ENCODE results near the gene PRPF31.

The PRPF31 gene

DNA sequence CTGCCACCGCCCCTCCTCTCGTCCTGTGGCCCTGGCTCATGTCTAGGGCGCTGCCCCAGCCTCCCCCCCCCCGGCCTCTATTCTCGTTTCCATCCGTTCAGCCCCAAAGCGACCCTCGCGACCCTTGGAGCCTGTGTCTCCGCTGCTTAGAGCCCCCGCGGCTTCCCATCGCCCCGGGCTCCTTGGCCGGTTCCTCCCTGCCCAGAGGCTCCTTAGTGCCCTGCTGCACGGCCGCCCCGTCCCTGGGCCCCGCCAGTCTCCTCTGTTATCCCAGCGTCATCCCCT is 12.8 kb downstream of the PRPF31 start:
- no peaks in the 10 kb centered on the region for H3K79me2 ChIP-seq (ENCODE audit: insufficient read depth, low read length)
- H3F3A ChIP-seq (ENCODE audit: low read depth) = no peaks in the 10 kb centered on the region
- no peaks in the 10 kb centered on the region for H3K9me2 ChIP-seq (replicated peaks; ENCODE audit: low read depth, low read length)
- H2AFZ ChIP-seq (ENCODE audit: low read length) = no peak overlapping the region
- H3K27me3 ChIP-seq (ENCODE audit: insufficient read depth, low read length, poor library complexity, severe bottlenecking) = no peaks in the 10 kb centered on the region
- no peaks in the 10 kb centered on the region for H4K20me1 ChIP-seq (ENCODE audit: insufficient read depth, low read length, poor library complexity, severe bottlenecking)
- peaks cover 35% of the 10 kb centered on the region; the same call in 1 of the 2 replicates for H3K36me3 ChIP-seq (ENCODE audit: insufficient read depth, low read length)
- H3K4me3 ChIP-seq (ENCODE audit: low read length, poor library complexity, severe bottlenecking) = no peak overlapping the region
- H3K4me2 ChIP-seq (ENCODE audit: low read depth, low read length, poor library complexity, severe bottlenecking) = no peak overlapping the region
- H3K9ac ChIP-seq (ENCODE audit: low read depth, low read length, poor library complexity, severe bottlenecking) = no peak overlapping the region
- no peaks in the 10 kb centered on the region for H3K4me1 ChIP-seq (ENCODE audit: insufficient read depth, low read length, poor library complexity, severe bottlenecking)
- no peak for TF ChIP-seq EZH2phosphoT487 (IDR thresholded peaks at IDR 0.05; ENCODE audit: borderline replicate concordance)
- TF ChIP-seq, protein P1, sequence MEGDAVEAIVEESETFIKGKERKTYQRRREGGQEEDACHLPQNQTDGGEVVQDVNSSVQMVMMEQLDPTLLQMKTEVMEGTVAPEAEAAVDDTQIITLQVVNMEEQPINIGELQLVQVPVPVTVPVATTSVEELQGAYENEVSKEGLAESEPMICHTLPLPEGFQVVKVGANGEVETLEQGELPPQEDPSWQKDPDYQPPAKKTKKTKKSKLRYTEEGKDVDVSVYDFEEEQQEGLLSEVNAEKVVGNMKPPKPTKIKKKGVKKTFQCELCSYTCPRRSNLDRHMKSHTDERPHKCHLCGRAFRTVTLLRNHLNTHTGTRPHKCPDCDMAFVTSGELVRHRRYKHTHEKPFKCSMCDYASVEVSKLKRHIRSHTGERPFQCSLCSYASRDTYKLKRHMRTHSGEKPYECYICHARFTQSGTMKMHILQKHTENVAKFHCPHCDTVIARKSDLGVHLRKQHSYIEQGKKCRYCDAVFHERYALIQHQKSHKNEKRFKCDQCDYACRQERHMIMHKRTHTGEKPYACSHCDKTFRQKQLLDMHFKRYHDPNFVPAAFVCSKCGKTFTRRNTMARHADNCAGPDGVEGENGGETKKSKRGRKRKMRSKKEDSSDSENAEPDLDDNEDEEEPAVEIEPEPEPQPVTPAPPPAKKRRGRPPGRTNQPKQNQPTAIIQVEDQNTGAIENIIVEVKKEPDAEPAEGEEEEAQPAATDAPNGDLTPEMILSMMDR (conservative IDR thresholded peaks at IDR 0.05; ENCODE audit: low read length) = no peak
- no peaks in the 10 kb centered on the region for H3K9me3 ChIP-seq (ENCODE audit: insufficient read depth, low read depth, low read length)

DNA sequence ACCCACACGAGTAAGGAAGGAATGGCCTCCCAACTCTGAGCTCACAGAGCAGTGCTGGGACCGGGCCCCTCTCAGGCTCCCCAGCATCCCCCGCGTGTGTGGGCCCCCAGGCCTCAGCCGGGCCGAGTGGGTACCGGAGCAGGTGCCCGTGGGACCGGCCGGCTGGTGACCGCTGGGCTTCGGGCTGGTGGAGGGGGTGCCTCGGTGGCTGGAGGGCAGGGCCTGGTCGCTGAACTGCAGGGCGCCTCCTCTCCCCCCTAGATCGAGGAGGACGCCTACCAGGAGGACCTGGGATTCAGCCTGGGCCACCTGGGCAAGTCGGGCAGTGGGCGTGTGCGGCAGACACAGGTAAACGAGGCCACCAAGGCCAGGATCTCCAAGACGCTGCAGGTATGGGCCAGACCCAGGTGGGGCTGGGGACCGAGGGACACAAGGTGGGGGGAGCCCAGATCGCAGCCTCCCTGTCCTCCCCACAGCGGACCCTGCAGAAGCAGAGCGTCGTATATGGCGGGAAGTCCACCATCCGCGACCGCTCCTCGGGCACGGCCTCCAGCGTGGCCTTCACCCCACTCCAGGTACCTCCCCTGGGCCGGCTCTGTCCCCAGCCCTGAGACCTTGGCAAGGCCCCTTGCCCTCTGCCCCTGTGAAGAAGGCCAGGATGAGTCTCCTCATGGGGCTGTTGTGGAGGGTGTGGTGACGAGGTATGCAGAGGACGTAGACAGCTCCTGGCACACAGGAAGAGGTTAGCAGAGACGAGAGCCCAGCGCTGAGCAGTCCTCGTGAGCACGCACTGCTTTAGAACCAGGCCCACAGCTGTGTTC is 13.5 kb downstream of the PRPF31 start:
- H2AFZ ChIP-seq (ENCODE audit: low read length) = no peak overlapping the region
- TF ChIP-seq, protein P1 (conservative IDR thresholded peaks at IDR 0.05; ENCODE audit: low read length) = no peak
- no peak for TF ChIP-seq EZH2phosphoT487 (IDR thresholded peaks at IDR 0.05; ENCODE audit: borderline replicate concordance)
- peaks cover 29% of the 10 kb centered on the region; the same call in 1 of the 2 replicates for H3K36me3 ChIP-seq (ENCODE audit: insufficient read depth, low read length)
- H3K4me2 ChIP-seq (ENCODE audit: low read depth, low read length, poor library complexity, severe bottlenecking) = no peak overlapping the region
- no peaks in the 10 kb centered on the region for H3K9me2 ChIP-seq (replicated peaks; ENCODE audit: low read depth, low read length)
- H3F3A ChIP-seq (ENCODE audit: low read depth) = no peaks in the 10 kb centered on the region
- no peak overlapping the region for H3K9ac ChIP-seq (ENCODE audit: low read depth, low read length, poor library complexity, severe bottlenecking)
- H3K4me1 ChIP-seq (ENCODE audit: insufficient read depth, low read length, poor library complexity, severe bottlenecking) = no peaks in the 10 kb centered on the region
- no peak overlapping the region for H3K4me3 ChIP-seq (ENCODE audit: low read length, poor library complexity, severe bottlenecking)
- H4K20me1 ChIP-seq (ENCODE audit: insufficient read depth, low read length, poor library complexity, severe bottlenecking) = no peaks in the 10 kb centered on the region
- no peaks in the 10 kb centered on the region for H3K9me3 ChIP-seq (ENCODE audit: insufficient read depth, low read depth, low read length)
- no peaks in the 10 kb centered on the region for H3K27me3 ChIP-seq (ENCODE audit: insufficient read depth, low read length, poor library complexity, severe bottlenecking)
- H3K79me2 ChIP-seq (ENCODE audit: insufficient read depth, low read length) = no peaks in the 10 kb centered on the region

DNA sequence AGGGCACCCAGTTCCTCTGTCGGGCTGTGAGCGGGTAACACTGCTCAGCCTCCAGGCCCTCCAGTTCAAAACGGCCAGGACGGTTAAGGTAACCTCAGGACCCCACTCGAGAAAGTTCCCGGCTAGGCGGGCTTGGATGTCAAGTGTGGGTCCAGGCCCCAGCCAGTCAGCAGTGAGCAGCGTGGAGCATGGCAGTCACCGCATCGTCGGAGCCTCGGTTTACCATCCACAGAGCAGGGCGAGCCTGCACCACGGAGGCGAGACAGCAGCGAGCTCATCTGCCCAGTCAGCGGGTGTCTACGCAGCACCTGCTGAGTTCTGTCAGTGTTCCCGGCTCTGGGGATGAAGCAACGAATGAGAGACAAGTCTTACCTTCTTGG is 14.1 kb downstream of the PRPF31 start:
- Histone ChIP-seq H3K9me2 (replicated peaks; ENCODE audit: low read depth, low read length) (no peaks in the 10 kb centered on the region), H3K9me3 (ENCODE audit: insufficient read depth, low read depth, low read length) (no peaks in the 10 kb centered on the region), H3K9ac (ENCODE audit: low read depth, low read length, poor library complexity, severe bottlenecking) (no peak overlapping the region), H3K27me3 (ENCODE audit: insufficient read depth, low read length, poor library complexity, severe bottlenecking) (no peaks in the 10 kb centered on the region), H3K4me2 (ENCODE audit: low read depth, low read length, poor library complexity, severe bottlenecking) (no peak overlapping the region), H4K20me1 (ENCODE audit: insufficient read depth, low read length, poor library complexity, severe bottlenecking) (no peaks in the 10 kb centered on the region), H3K4me3 (ENCODE audit: low read length, poor library complexity, severe bottlenecking) (no peak overlapping the region), H3K79me2 (ENCODE audit: insufficient read depth, low read length) (no peaks in the 10 kb centered on the region), H3F3A (ENCODE audit: low read depth) (no peaks in the 10 kb centered on the region), H3K4me1 (ENCODE audit: insufficient read depth, low read length, poor library complexity, severe bottlenecking) (no peaks in the 10 kb centered on the region), H3K36me3 (ENCODE audit: insufficient read depth, low read length) (peaks cover 23% of the 10 kb centered on the region; the same call in 1 of the 2 replicates), H2AFZ (ENCODE audit: low read length) (no peak overlapping the region)
- TF ChIP-seq, protein P1 (conservative IDR thresholded peaks at IDR 0.05; ENCODE audit: low read length) = no peak
- no peak for TF ChIP-seq EZH2phosphoT487 (IDR thresholded peaks at IDR 0.05; ENCODE audit: borderline replicate concordance)

Measured in Loucy (cell line).